ENCODE results near the gene RAD23A.

GRCh38 chr19:12944104-12944674 is 1.5 kb upstream of the RAD23A start:
- no peak for TF ChIP-seq TAF1 (IDR thresholded peaks at IDR 0.05; ENCODE audit: borderline replicate concordance, insufficient read depth, low read length)
- TF ChIP-seq SIN3A (IDR thresholded peaks at IDR 0.05; ENCODE audit: borderline replicate concordance, insufficient read depth, low read length): no peak

All from PFSK-1 (cell line).